Measurements from ENCODE around the gene UNC93B1. TPM values are rescaled to one million over a fixed set of nuclear protein-coding genes. Genes with fewer than 3 reads are reported as not detected.

The UNC93B1 gene
- polyA plus RNA-seq, 1 donor: 6.0 TPM

Other genes with a start within 250 kb of the UNC93B1 start
- 11.8 TPM for gene ALDH3B1, start 6.2 kb upstream of the UNC93B1 start, polyA plus RNA-seq (ENCODE audit: insufficient read length)
- gene NDUFS8, start 26.6 kb upstream of the UNC93B1 start, polyA plus RNA-seq (ENCODE audit: insufficient read length): 68.5 TPM
- 24.7 TPM for gene TCIRG1, start 34.9 kb upstream of the UNC93B1 start, polyA plus RNA-seq (ENCODE audit: insufficient read length)
- 21.4 TPM for gene CHKA, start 117.3 kb upstream of the UNC93B1 start, polyA plus RNA-seq (ENCODE audit: insufficient read length)
- gene KMT5B, start 209.2 kb upstream of the UNC93B1 start, polyA plus RNA-seq (ENCODE audit: insufficient read length): 43.3 TPM